Activated CD8-positive, alpha-beta T cell treated with anti-CD3 and anti-CD28 coated beads for 36 hours (primary cell): ENCODE data around the gene TAAR1. TPM values are rescaled to one million over a fixed set of nuclear protein-coding genes. Genes with fewer than 3 reads are reported as not detected.

Experiments used
- ATAC-seq: fragments of 200-7000 bp; cut with Tn5 transposase; one replicate; pipeline ENCODE4 v1.10.0; 2021; ENCODE audit warnings: mild to moderate bottlenecking, moderate library complexity
- CTCF ChIA-PET: fragments of 350-600 bp; sonication (Branson Sonifier 250); formaldehyde crosslinking; loops from one replicate; lab custom pipeline; 2021; ENCODE audit warnings: antibody characterized with exemption; lab: Charles Lee
- POLR2A ChIA-PET: fragments of 350-600 bp; sonication (Branson Sonifier 250); formaldehyde crosslinking; loops from one replicate; lab custom pipeline; 2021; ENCODE audit warnings: antibody characterized with exemption; lab: Charles Lee
- DNase-seq: peaks from one replicate; pipeline ENCODE4 v3.0.0-alpha.2; 2020
- H3K27ac Mint-ChIP-seq: one replicate; pipeline ENCODE4 v1.8.0; 2021; ENCODE audit warnings: mild to moderate bottlenecking, mixed read lengths
- H3K27me3 Mint-ChIP-seq: one replicate; pipeline ENCODE4 v1.8.0; 2021; ENCODE audit warnings: mixed read lengths
- H3K36me3 Mint-ChIP-seq: one replicate; pipeline ENCODE4 v1.8.0; 2021; ENCODE audit warnings: low read depth, mixed read lengths
- H3K4me1 Mint-ChIP-seq: one replicate; pipeline ENCODE4 v1.8.0; 2021; ENCODE audit warnings: low read depth, mixed read lengths
- H3K4me3 Mint-ChIP-seq: one replicate; pipeline ENCODE4 v1.8.0; 2021; ENCODE audit warnings: mild to moderate bottlenecking, moderate library complexity, mixed read lengths
- H3K9me3 Mint-ChIP-seq: one replicate; pipeline ENCODE4 v1.8.0; 2021; ENCODE audit warnings: mixed read lengths
- CTCF ChIP-seq: fragments of 200-600 bp; IDR thresholded peaks from one replicate; pipeline ENCODE4 v1.8.0; 2022; ENCODE audit warnings: antibody characterized with exemption, mild to moderate bottlenecking
- intact Hi-C: fragments of 100-400 bp; cut with micrococcal nuclease; formaldehyde crosslinking; loops from one replicate; pipeline ENCODE4 v1.10.0; 2022
- total RNA-seq, 2 experiments: library from RNA; stranded (reverse); gene quantifications; one replicate each; pipeline ENCODE4 v1.2.3, GENCODE V29; 2021

TAAR1 gene
- total RNA-seq, 2 experiments from 2014 or later, result not detected

DNA sequence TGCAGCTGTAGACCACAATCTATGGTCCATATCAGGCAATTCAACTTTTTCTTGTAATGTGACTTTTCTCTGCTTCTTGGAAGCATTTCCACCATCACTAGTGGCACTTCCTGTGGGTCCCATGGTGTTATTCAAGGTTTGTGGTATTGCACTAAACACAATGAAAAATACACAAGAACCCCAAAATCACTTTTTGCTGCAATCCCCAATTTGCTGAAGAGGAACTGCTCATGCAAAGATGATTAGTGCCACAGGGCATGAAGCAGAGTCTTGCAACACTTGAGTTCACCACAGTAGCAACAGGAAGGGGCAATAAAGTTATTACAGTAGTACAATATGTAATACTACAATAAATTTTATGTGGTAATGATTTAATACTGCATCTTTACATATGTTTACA is 16.8 kb upstream of the TAAR1 start:
- no peak for DNase-seq
- Mint-ChIP-seq H3K27ac (no peak overlapping the region), H3K9me3 (no peaks in the 10 kb centered on the region), H3K27me3 (peaks cover 9% of the 10 kb centered on the region), H3K4me1 (peaks cover 4% of the 10 kb centered on the region), H3K4me3 (no peak overlapping the region), H3K36me3 (no peaks in the 10 kb centered on the region)
- intact Hi-C loops, result no loop called here
- no peak for ATAC-seq
- POLR2A ChIA-PET, result no interaction called here
- TF ChIP-seq CTCF, result no peak
- CTCF ChIA-PET, result interaction anchor here (1.1 kb wide), 1 partner anchor 23 kb away, joined by 3 read pairs; no protein-coding TSS in a partner anchor

DNA sequence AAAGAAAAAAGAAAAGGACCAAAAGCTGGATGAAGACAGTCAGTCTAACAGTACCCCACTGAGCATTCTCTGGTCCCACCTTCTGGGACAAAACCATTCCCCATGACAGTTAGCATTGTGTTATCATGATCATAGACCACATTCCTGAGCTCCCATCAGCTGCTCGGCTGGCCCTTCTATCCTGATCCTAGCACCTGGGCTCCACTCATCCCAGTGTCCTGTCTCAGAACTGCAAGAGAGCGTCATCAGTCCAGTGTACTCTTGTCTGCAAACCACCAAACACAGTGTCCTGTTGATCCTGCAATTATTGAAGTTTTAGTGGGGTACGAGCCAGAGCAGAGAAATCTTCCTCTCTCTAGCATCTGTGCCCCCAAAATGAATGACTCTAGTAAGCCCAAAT is 16.0 kb upstream of the TAAR1 start:
- POLR2A ChIA-PET, result no interaction called here
- intact Hi-C loops, result no loop called here
- Mint-ChIP-seq H3K4me1 (peaks cover 4% of the 10 kb centered on the region), H3K9me3 (no peaks in the 10 kb centered on the region), H3K4me3 (no peak overlapping the region), H3K36me3 (no peaks in the 10 kb centered on the region), H3K27ac (no peak overlapping the region), H3K27me3 (peaks cover 9% of the 10 kb centered on the region)
- CTCF ChIA-PET, result no interaction called here
- DNase-seq (no peak), ATAC-seq (no peak)
- TF ChIP-seq CTCF, result no peak

- Mint-ChIP-seq H3K9me3 (no peaks in the 10 kb centered on the region), H3K27me3 (peaks cover 11% of the 10 kb centered on the region), H3K27ac (no peak overlapping the region), H3K36me3 (no peaks in the 10 kb centered on the region), H3K4me3 (no peak overlapping the region), H3K4me1 (peaks cover 7% of the 10 kb centered on the region)
- CTCF ChIA-PET, result no interaction called here
- POLR2A ChIA-PET, result no interaction called here
- DNase-seq (no peak), ATAC-seq (no peak)
- no peak for TF ChIP-seq CTCF
- intact Hi-C loops, result no loop called here
Observed at GRCh38 chr6:132673376-132674094, 14.6 kb upstream of the TAAR1 start.

GRCh38 chr6:132671295-132671694 is 12.3 kb upstream of the TAAR1 start:
- peaks cover 8% of the 10 kb centered on the region for H3K27me3 Mint-ChIP-seq
- ChIA-PET POLR2A (no interaction called here), CTCF (interaction anchor here (0.7 to 4.4 kb wide), 4 partner anchors 9 to 141 kb away, joined by 3 to 69 read pairs (median 4); no protein-coding TSS in a partner anchor)
- no peak for ATAC-seq
- no peaks in the 10 kb centered on the region for H3K36me3 Mint-ChIP-seq
- intact Hi-C loops, result no loop called here
- no peak overlapping the region for H3K4me3 Mint-ChIP-seq
- H3K4me1 Mint-ChIP-seq, result peaks cover 7% of the 10 kb centered on the region
- H3K27ac Mint-ChIP-seq, result no peak overlapping the region
- no peak for TF ChIP-seq CTCF
- H3K9me3 Mint-ChIP-seq, result no peaks in the 10 kb centered on the region
- no peak for DNase-seq

DNA sequence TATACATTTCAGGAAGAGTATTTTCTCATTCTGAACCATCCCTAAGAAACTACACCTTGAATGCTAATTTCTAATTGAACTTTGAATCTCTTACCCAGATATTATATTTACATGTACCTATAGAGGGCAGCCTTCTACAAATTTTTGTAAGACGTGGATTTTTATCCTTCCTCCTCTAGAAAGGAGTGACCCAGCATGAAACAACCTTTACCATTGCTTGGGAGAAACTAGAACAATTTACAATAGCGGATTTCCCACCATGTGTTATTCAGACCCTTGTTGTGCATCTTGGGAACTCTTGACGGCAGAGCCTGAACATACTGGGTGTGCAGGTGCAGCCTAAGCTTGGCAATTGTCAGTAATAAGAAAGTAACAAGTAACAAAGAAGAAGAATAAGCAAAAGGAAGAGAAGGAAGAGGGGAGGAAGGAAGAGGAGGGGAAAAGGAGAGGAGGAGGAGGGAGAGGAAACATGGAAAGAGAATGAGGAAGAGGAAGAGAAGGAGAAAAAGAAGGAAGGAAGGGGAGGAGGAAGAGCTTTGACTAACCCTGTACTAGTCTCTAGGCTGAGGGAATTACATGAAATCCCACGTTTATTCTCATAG is 10.8 kb upstream of the TAAR1 start:
- peak; percentile 60 for ATAC-seq
- CTCF ChIA-PET, result interaction anchor here (0.6 to 4.4 kb wide), 25 partner anchors 9 to 293 kb away, joined by 3 to 69 read pairs (median 3); partner anchors contain the start of genes SLC18B1 and TAAR1
- Mint-ChIP-seq H3K4me3 (no peak overlapping the region), H3K36me3 (no peaks in the 10 kb centered on the region), H3K27ac (no peak overlapping the region), H3K4me1 (peaks cover 2% of the 10 kb centered on the region), H3K27me3 (peaks cover 6% of the 10 kb centered on the region), H3K9me3 (no peaks in the 10 kb centered on the region)
- no peak for DNase-seq
- intact Hi-C loops, result loop anchor here (1.0 to 10.0 kb wide), 2 partner anchors 99 to 135 kb away; partner anchors contain the start of gene TAAR9
- TF ChIP-seq CTCF, result peak; percentile 72
- POLR2A ChIA-PET, result interaction anchor here (0.6 to 1.9 kb wide), 3 partner anchors 93 to 171 kb away, joined by 3 to 6 read pairs (median 4); no protein-coding TSS in a partner anchor
